GM12874 (cell line): ENCODE data around the gene MUC12.

Experiments
- TF ChIP-seq, protein P1 (sequence below): IDR thresholded peaks from 2 replicates; pipeline ENCODE4 v1.5.1; 2011; ENCODE audit warnings: low read depth, mild to moderate bottlenecking, control low read depth, low read length, moderate library complexity; ENCODE audit not compliant: insufficient read depth

Gene MUC12

GRCh38 chr7:100944138-100944537, 25.2 kb upstream of the MUC12 start:
- TF ChIP-seq, protein P1, sequence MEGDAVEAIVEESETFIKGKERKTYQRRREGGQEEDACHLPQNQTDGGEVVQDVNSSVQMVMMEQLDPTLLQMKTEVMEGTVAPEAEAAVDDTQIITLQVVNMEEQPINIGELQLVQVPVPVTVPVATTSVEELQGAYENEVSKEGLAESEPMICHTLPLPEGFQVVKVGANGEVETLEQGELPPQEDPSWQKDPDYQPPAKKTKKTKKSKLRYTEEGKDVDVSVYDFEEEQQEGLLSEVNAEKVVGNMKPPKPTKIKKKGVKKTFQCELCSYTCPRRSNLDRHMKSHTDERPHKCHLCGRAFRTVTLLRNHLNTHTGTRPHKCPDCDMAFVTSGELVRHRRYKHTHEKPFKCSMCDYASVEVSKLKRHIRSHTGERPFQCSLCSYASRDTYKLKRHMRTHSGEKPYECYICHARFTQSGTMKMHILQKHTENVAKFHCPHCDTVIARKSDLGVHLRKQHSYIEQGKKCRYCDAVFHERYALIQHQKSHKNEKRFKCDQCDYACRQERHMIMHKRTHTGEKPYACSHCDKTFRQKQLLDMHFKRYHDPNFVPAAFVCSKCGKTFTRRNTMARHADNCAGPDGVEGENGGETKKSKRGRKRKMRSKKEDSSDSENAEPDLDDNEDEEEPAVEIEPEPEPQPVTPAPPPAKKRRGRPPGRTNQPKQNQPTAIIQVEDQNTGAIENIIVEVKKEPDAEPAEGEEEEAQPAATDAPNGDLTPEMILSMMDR = no peak

- TF ChIP-seq, protein P1 = no peak
Measured at GRCh38 chr7:100946111-100946510, 23.3 kb upstream of the MUC12 start.

GRCh38 chr7:100946766-100947365, 22.5 kb upstream of the MUC12 start:
- TF ChIP-seq, protein P1 = no peak

- TF ChIP-seq, protein P1 = no peak
Measured at GRCh38 chr7:100947792-100948191, 21.6 kb upstream of the MUC12 start.

DNA sequence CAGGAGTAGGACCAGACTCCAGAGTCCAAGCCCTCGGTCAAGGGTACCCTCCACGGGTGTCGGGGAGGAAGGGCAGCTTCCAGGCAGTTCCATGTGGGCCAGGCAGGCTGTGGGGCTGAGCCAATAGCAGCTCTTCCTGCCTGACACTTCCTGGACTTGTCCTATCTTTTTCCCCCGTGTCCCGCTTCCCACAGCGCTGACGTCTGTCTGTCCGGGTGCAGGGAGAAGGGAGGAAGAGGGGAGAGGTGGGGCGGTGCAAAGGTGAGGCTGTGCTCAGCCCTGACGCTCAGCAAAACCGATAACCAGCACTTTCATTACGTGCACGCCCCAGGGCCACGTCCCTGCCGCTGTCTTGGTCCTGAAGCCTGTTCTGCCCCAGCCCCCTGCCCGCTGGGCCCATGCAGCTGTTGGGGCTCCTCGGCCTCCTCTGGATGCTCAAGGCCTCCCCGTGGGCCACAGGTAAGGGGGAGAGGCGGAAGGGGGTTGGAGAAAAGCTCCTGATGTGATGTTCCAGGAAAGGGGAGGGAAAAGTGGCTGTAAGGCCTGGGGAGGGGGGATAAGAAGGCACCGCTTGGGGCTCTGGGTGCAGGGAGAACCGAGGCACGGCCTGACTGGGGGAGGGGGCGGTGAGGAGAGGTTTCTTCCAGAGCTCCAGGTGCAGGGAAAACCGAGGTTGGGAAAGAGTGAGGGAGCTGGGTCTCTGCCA, 20.0 kb upstream of the MUC12 start, which contains the start of gene MUC3A:
MUC3A (plus strand) TSS at position 308 of the 706 bp plus-strand sequence; CDS start at position 399, 91 bp downstream.
- TF ChIP-seq, protein P1 = no peak

GRCh38 chr7:100949933-100950443, 19.4 kb upstream of the MUC12 start:
- TF ChIP-seq, protein P1 = no peak

- TF ChIP-seq, protein P1 = no peak
Measured at GRCh38 chr7:100951172-100951571, 18.2 kb upstream of the MUC12 start.
